ENCODE results near the gene HLA-DPB1. TPM values are rescaled to one million over a fixed set of nuclear protein-coding genes. Genes with fewer than 3 reads are reported as not detected.
"Not testable (repeated sequence)": the region's sequence is repeated elsewhere in the genome, so short reads cannot be mapped to it uniquely, and the experiment has no call there.

The HLA-DPB1 gene
- total RNA-seq, 1 donor from 2014 or later = 14.4 TPM

- no peak overlapping the region for H3K4me3 Mint-ChIP-seq (ENCODE audit: unreplicated experiment)
- H3K36me3 Mint-ChIP-seq (ENCODE audit: low read depth, unreplicated experiment) = no peaks in the 10 kb centered on the region
- H3K27ac Mint-ChIP-seq (ENCODE audit: unreplicated experiment) = peak overlapping the region; percentile 26
- TF ChIP-seq CTCF (IDR thresholded peaks at IDR 0.05; ENCODE audit: unreplicated experiment) = no peak
- DNase-seq (ENCODE audit: low spot score) = no peak
- H3K9me3 Mint-ChIP-seq (ENCODE audit: unreplicated experiment) = no peaks in the 10 kb centered on the region
- H3K4me1 Mint-ChIP-seq (ENCODE audit: unreplicated experiment) = no peaks in the 10 kb centered on the region
- peaks cover 2% of the 10 kb centered on the region for H3K27me3 Mint-ChIP-seq (ENCODE audit: unreplicated experiment)
These were observed 23.2 kb upstream of the HLA-DPB1 start for GRCh38 chr6:33052627-33053026.

- Mint-ChIP-seq H3K27ac (ENCODE audit: unreplicated experiment) (no peak overlapping the region), H3K36me3 (ENCODE audit: low read depth, unreplicated experiment) (no peaks in the 10 kb centered on the region), H3K4me1 (ENCODE audit: unreplicated experiment) (no peaks in the 10 kb centered on the region), H3K4me3 (ENCODE audit: unreplicated experiment) (no peak overlapping the region), H3K27me3 (ENCODE audit: unreplicated experiment) (peaks cover 2% of the 10 kb centered on the region), H3K9me3 (ENCODE audit: unreplicated experiment) (no peaks in the 10 kb centered on the region)
- no peak for TF ChIP-seq CTCF (IDR thresholded peaks at IDR 0.05; ENCODE audit: unreplicated experiment)
- no peak for DNase-seq (ENCODE audit: low spot score)
These were observed 22.6 kb upstream of the HLA-DPB1 start for GRCh38 chr6:33053230-33053629.

- TF ChIP-seq CTCF (IDR thresholded peaks at IDR 0.05; ENCODE audit: unreplicated experiment) = no peak
- Mint-ChIP-seq H3K27ac (ENCODE audit: unreplicated experiment) (no peak overlapping the region), H3K4me1 (ENCODE audit: unreplicated experiment) (no peaks in the 10 kb centered on the region), H3K36me3 (ENCODE audit: low read depth, unreplicated experiment) (peaks cover 3% of the 10 kb centered on the region), H3K4me3 (ENCODE audit: unreplicated experiment) (no peak overlapping the region), H3K27me3 (ENCODE audit: unreplicated experiment) (peaks cover 2% of the 10 kb centered on the region), H3K9me3 (ENCODE audit: unreplicated experiment) (no peaks in the 10 kb centered on the region)
- no peak for DNase-seq (ENCODE audit: low spot score)
These were observed 18.3 kb upstream of the HLA-DPB1 start for GRCh38 chr6:33057222-33058150.

GRCh38 chr6:33061987-33062386 lies 13.8 kb upstream of the HLA-DPB1 start:
- Mint-ChIP-seq H3K36me3 (ENCODE audit: low read depth, unreplicated experiment) (peaks cover 3% of the 10 kb centered on the region), H3K4me3 (ENCODE audit: unreplicated experiment) (no peak overlapping the region), H3K9me3 (ENCODE audit: unreplicated experiment) (no peaks in the 10 kb centered on the region), H3K27ac (ENCODE audit: unreplicated experiment) (no peak overlapping the region), H3K4me1 (ENCODE audit: unreplicated experiment) (no peaks in the 10 kb centered on the region), H3K27me3 (ENCODE audit: unreplicated experiment) (no peaks in the 10 kb centered on the region)
- TF ChIP-seq CTCF (IDR thresholded peaks at IDR 0.05; ENCODE audit: unreplicated experiment) = no peak
- DNase-seq (ENCODE audit: low spot score) = no peak

- H3K4me3 Mint-ChIP-seq (ENCODE audit: unreplicated experiment); H3K36me3 Mint-ChIP-seq (ENCODE audit: low read depth, unreplicated experiment); H3K27ac Mint-ChIP-seq (ENCODE audit: unreplicated experiment); H3K4me1 Mint-ChIP-seq (ENCODE audit: unreplicated experiment); H3K27me3 Mint-ChIP-seq (ENCODE audit: unreplicated experiment); DNase-seq (ENCODE audit: low spot score); H3K9me3 Mint-ChIP-seq (ENCODE audit: unreplicated experiment): not testable (repeated sequence)
These were observed 12.4 kb upstream of the HLA-DPB1 start for GRCh38 chr6:33063435-33063834.

Measured in endothelial cell (in vitro differentiated cells).